A549 (cell line): ENCODE measurements around the gene CAPN7. TPM values are rescaled to one million over a fixed set of nuclear protein-coding genes. Genes with fewer than 3 reads are reported as not detected.

Experiments
- ATAC-seq, 2 experiments: fragments of 200-7000 bp in 1 of 2; fragments of >200 bp in 1 of 2; cut with Nextera tagmentation in 1 of 2; cut with Tn5 transposase in 1 of 2; 3 replicates each; pipeline versions ENCODE4 v1.8.0 to v1.9.1; 2018 to 2020; ENCODE audit warnings: mild to moderate bottlenecking in 1 of 2, moderate library complexity in 1 of 2
- CTCF ChIA-PET: fragments of 300-600 bp; sonication (Branson Sonifier 250); formaldehyde crosslinking; extraction: SDS; loops from one replicate; lab custom pipeline; 2021; ENCODE audit warnings: antibody characterized with exemption, inconsistent platforms; lab: Yijun Ruan, JAX
- POLR2A ChIA-PET: fragments of 350-600 bp; formaldehyde crosslinking; extraction: SDS; loops from one replicate; lab custom pipeline; 2021; ENCODE audit warnings: antibody characterized with exemption, inconsistent platforms; lab: Yijun Ruan, JAX
- DNase-seq, 2 experiments: peaks; one replicate each; pipeline versions ENCODE4 v3.0.0 to v3.0.0-alpha.2; 2011 to 2016; ENCODE audit warnings: low read depth in 1 of 2, low spot score in 1 of 2
- FAIRE-seq: peaks from 2 replicates; lab custom pipeline; 2011; peaks lifted over from hg19 to GRCh38; lab: Jason Lieb, UNC
- H3K27ac ChIP-seq, 2 experiments: fragments of >200 bp; sonication (Bioruptor Twin); formaldehyde crosslinking; 3 replicates each; pipeline ENCODE4 v1.5.1; 2016 to 2017
- H3K4me1 ChIP-seq: fragments of >200 bp; sonication (Bioruptor Twin); formaldehyde crosslinking; 3 replicates; pipeline ENCODE4 v1.6.1; 2016
- H3K4me2 ChIP-seq: fragments of >200 bp; sonication (Bioruptor Twin); formaldehyde crosslinking; 3 replicates; pipeline ENCODE4 v1.6.1; 2016
- H3K4me3 ChIP-seq: fragments of >200 bp; sonication (Bioruptor Twin); formaldehyde crosslinking; 3 replicates; pipeline ENCODE4 v1.5.1; 2016
- H3K9me3 ChIP-seq: fragments of >200 bp; sonication (Bioruptor Twin); formaldehyde crosslinking; 3 replicates; pipeline ENCODE4 v1.6.1; 2016
- CBX2 ChIP-seq: fragments of 200-600 bp; sonication (generic); IDR thresholded peaks from 2 replicates; pipeline ENCODE4 v1.6.1; 2016; ENCODE audit warnings: low read depth, mild to moderate bottlenecking, borderline replicate concordance
- CEBPB ChIP-seq, 2 experiments: fragments of >200 bp in 1 of 2; sonication (Bioruptor Twin) in 1 of 2; formaldehyde crosslinking in 1 of 2; IDR thresholded peaks; 2 replicates each; pipeline ENCODE4 v1.6.1; 2012 to 2016
- CHD4 ChIP-seq: fragments of 200-600 bp; sonication (generic); IDR thresholded peaks from 2 replicates; pipeline ENCODE4 v1.6.1; 2016; ENCODE audit warnings: antibody characterized with exemption, mild to moderate bottlenecking, borderline replicate concordance
- EHMT2 ChIP-seq: fragments of 200-600 bp; sonication (generic); IDR thresholded peaks from 2 replicates; pipeline ENCODE4 v1.6.1; 2016; ENCODE audit warnings: antibody characterized with exemption, low read depth, mild to moderate bottlenecking, moderate library complexity
- EP300 ChIP-seq, 2 experiments: fragments of >200 bp; sonication (Bioruptor Twin); formaldehyde crosslinking; IDR thresholded peaks; 2 replicates in 1 of 2; 3 replicates in 1 of 2; pipeline ENCODE4 v1.6.1; 2016 to 2017
- ESRRA ChIP-seq: fragments of 150-350 bp; IDR thresholded peaks from 2 replicates; pipeline ENCODE4 v1.6.1; 2014; ENCODE audit warnings: mild to moderate bottlenecking, low read length, borderline replicate concordance
- FOSB ChIP-seq: fragments of 250-450 bp; sonication (Bioruptor Pico); IDR thresholded peaks from 2 replicates; pipeline ENCODE4 v1.5.0; 2020; ENCODE audit warnings: mild to moderate bottlenecking, moderate library complexity
- FOXS1 ChIP-seq: fragments of 250-450 bp; sonication (Bioruptor Pico); IDR thresholded peaks from 2 replicates; pipeline ENCODE4 v1.5.0; 2020; ENCODE audit warnings: mild to moderate bottlenecking, moderate library complexity
- GATA3 ChIP-seq: IDR thresholded peaks from 2 replicates; pipeline ENCODE4 v1.6.1; 2012; ENCODE audit warnings: borderline replicate concordance
- HOXB13 ChIP-seq: fragments of 250-450 bp; sonication (Bioruptor Pico); IDR thresholded peaks from 2 replicates; pipeline ENCODE4 v1.5.0; 2020; ENCODE audit warnings: low read depth, mild to moderate bottlenecking, moderate library complexity
- HOXB5 ChIP-seq: fragments of 250-450 bp; sonication (Bioruptor Pico); IDR thresholded peaks from 2 replicates; pipeline ENCODE4 v1.5.0; 2020; ENCODE audit warnings: mild to moderate bottlenecking, moderate library complexity
- JUNB ChIP-seq: fragments of >200 bp; sonication (Bioruptor Twin); formaldehyde crosslinking; IDR thresholded peaks from 2 replicates; pipeline ENCODE4 v1.6.1; 2016
- KDM1A ChIP-seq: fragments of 200-600 bp; sonication (generic); IDR thresholded peaks from 2 replicates; pipeline ENCODE4 v1.6.1; 2016; ENCODE audit warnings: low read depth, mild to moderate bottlenecking
- MAFK ChIP-seq: fragments of 450-650 bp; IDR thresholded peaks from 2 replicates; pipeline ENCODE4 v1.6.1; 2014; ENCODE audit not compliant: partially characterized antibody
- MAZ ChIP-seq: fragments of 150-350 bp; IDR thresholded peaks from 2 replicates; pipeline ENCODE4 v1.6.1; 2014; ENCODE audit warnings: antibody characterized with exemption, low read depth, low read length, borderline replicate concordance
- MYC ChIP-seq: IDR thresholded peaks from 2 replicates; pipeline ENCODE4 v1.6.1; 2012; ENCODE audit warnings: mild to moderate bottlenecking, inconsistent platforms, low read length, improper control_type of control experiment, borderline replicate concordance
- NFE2L2 ChIP-seq: fragments of 150-350 bp; conservative IDR thresholded peaks from 2 replicates; pipeline ENCODE4 v1.6.1; 2014; ENCODE audit warnings: low read length
- NR3C1 ChIP-seq: fragments of >200 bp; sonication (Bioruptor Twin); formaldehyde crosslinking; IDR thresholded peaks from 3 replicates; pipeline ENCODE4 v1.6.1; 2017
- POLR2AphosphoS2 ChIP-seq: conservative IDR thresholded peaks from 2 replicates; pipeline ENCODE4 v1.6.1; 2012; ENCODE audit warnings: low read length, improper control_type of control experiment, inconsistent platforms
- ZC3H11A ChIP-seq: fragments of 450-650 bp; IDR thresholded peaks from 2 replicates; pipeline ENCODE4 v1.6.1; 2014; ENCODE audit warnings: antibody characterized with exemption, mild to moderate bottlenecking
- WGBS: methylation state at CpG from one replicate; pipeline ENCODE4 v1.1.6; 2017; ENCODE audit errors: missing lambda C conversion rate; 5-methylcytosine and 5-hydroxymethylcytosine counted together
- polyA plus RNA-seq, 4 experiments: library from polyadenylated mRNA; depleted of rRNA in 3 of 4; stranded (reverse); fragments of >200 nt; fragmentation: RNase III in 1 of 4; extraction: RNeasy Plus Mini Kit Qiagen cat#74134 plus additional on column Dnase treatment in 1 of 4; gene quantifications; 2 replicates in 3 of 4; 3 replicates in 1 of 4; pipeline ENCODE4 v1.2.3, GENCODE V29; 2011 to 2017
- TF ChIP-seq, protein P1 (sequence below): IDR thresholded peaks from 2 replicates; pipeline ENCODE4 v1.6.1; 2012; ENCODE audit warnings: low read depth, borderline replicate concordance
- TF ChIP-seq, protein P2 (sequence below): fragments of 200-600 bp; sonication (generic); IDR thresholded peaks from 2 replicates; pipeline ENCODE4 v1.6.1; 2016; ENCODE audit warnings: antibody characterized with exemption, mild to moderate bottlenecking, moderate library complexity
- TF ChIP-seq, protein P3 (sequence below): fragments of 150-350 bp; IDR thresholded peaks from 2 replicates; pipeline ENCODE4 v1.6.1; 2014; ENCODE audit warnings: low read depth, mild to moderate bottlenecking, low read length
- TF ChIP-seq, protein P4 (sequence below): fragments of >200 bp; sonication (Bioruptor Twin); formaldehyde crosslinking; IDR thresholded peaks from 2 replicates; pipeline ENCODE4 v1.6.1; 2016
- TF ChIP-seq, protein P5 (sequence below): IDR thresholded peaks from 2 replicates; pipeline ENCODE4 v1.6.1; 2012

CAPN7 gene
- polyA plus RNA-seq, 2 of the 4 experiments (the other 2 are of a cell fraction): 19.9 to 36.8 TPM

DNA sequence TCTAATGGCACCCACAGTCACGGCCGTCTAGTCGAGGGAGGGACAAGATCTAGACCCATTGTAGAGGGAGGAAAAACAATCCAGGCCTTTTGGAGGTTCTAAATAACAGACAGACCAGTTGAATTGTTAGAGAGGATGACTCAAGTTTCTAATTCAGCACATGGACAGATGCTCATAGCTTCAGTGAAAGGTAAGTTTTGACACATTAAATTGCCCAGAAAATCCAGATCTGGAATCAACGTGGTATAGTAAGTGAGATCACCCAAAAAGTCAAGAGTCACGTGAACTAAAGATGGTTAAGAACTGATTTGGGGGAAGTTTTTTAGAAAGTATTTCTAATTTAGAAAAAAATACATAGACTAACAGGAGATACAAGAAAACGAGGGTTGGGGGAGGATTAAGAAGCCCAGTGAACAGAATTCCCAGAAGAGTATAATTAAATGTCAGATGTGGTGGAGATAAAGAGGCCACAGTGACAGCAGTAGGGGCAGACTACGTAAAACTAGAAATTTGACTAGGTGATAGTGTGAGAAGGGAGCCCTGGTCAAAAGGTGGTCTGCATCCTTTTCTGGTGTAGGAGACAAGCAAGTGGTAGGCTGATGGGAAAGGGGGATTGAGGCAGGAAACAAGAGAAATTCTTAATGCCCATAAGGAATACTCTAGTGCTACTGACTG, 47.1 kb downstream of the CAPN7 start:
- Histone ChIP-seq H3K27ac (no peak overlapping the region), H3K9me3 (no peaks in the 10 kb centered on the region), H3K4me2 (no peak overlapping the region), H3K4me3 (no peak overlapping the region), H3K4me1 (no peaks in the 10 kb centered on the region)
- CTCF ChIA-PET: interaction anchor here (1.0 to 1.5 kb wide), 4 partner anchors 50 to 177 kb away, joined by 3 read pairs; no protein-coding TSS in a partner anchor
- no peak for TF ChIP-seq GATA3
- no peak for TF ChIP-seq KDM1A
- TF ChIP-seq FOSB (CRISPR knock-in tag): no peak
- TF ChIP-seq, protein P1, sequence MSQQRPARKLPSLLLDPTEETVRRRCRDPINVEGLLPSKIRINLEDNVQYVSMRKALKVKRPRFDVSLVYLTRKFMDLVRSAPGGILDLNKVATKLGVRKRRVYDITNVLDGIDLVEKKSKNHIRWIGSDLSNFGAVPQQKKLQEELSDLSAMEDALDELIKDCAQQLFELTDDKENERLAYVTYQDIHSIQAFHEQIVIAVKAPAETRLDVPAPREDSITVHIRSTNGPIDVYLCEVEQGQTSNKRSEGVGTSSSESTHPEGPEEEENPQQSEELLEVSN: no peak
- TF ChIP-seq HOXB13 (CRISPR knock-in tag): no peak
- TF ChIP-seq MYC: no peak
- TF ChIP-seq, protein P2, sequence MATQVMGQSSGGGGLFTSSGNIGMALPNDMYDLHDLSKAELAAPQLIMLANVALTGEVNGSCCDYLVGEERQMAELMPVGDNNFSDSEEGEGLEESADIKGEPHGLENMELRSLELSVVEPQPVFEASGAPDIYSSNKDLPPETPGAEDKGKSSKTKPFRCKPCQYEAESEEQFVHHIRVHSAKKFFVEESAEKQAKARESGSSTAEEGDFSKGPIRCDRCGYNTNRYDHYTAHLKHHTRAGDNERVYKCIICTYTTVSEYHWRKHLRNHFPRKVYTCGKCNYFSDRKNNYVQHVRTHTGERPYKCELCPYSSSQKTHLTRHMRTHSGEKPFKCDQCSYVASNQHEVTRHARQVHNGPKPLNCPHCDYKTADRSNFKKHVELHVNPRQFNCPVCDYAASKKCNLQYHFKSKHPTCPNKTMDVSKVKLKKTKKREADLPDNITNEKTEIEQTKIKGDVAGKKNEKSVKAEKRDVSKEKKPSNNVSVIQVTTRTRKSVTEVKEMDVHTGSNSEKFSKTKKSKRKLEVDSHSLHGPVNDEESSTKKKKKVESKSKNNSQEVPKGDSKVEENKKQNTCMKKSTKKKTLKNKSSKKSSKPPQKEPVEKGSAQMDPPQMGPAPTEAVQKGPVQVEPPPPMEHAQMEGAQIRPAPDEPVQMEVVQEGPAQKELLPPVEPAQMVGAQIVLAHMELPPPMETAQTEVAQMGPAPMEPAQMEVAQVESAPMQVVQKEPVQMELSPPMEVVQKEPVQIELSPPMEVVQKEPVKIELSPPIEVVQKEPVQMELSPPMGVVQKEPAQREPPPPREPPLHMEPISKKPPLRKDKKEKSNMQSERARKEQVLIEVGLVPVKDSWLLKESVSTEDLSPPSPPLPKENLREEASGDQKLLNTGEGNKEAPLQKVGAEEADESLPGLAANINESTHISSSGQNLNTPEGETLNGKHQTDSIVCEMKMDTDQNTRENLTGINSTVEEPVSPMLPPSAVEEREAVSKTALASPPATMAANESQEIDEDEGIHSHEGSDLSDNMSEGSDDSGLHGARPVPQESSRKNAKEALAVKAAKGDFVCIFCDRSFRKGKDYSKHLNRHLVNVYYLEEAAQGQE: no peak
- no peak for TF ChIP-seq MAFK
- no peak for TF ChIP-seq ESRRA
- no peak for TF ChIP-seq JUNB
- TF ChIP-seq, protein P3, sequence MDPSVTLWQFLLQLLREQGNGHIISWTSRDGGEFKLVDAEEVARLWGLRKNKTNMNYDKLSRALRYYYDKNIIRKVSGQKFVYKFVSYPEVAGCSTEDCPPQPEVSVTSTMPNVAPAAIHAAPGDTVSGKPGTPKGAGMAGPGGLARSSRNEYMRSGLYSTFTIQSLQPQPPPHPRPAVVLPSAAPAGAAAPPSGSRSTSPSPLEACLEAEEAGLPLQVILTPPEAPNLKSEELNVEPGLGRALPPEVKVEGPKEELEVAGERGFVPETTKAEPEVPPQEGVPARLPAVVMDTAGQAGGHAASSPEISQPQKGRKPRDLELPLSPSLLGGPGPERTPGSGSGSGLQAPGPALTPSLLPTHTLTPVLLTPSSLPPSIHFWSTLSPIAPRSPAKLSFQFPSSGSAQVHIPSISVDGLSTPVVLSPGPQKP: no peak
- WGBS: 90% methylated on average over 7 of the region's 7 CpGs
- POLR2A ChIA-PET: no interaction called here
- ATAC-seq (no peak), DNase-seq (no peak), FAIRE-seq (no peak)

DNA sequence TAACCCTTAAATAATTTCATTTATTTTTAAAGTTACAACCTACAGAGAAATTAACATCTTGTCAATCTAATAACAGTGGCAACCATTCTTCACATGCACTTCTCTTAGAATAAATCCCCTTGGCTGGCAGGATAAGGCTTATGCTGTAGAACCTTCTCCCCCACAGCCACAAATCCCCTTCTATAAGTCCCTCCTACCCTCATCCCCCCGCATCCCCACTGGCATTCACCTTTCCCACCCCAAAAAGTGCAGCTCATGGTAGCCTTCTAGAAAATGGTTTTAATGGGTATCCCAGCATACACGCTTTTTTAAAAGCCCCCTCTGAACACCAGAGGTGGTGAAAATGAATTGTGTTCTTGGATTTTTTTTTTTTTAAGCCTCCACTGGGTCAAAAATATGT, 49.2 kb downstream of the CAPN7 start:
- no peak overlapping the region for H3K4me2 ChIP-seq
- ATAC-seq (no peak), DNase-seq (no peak), FAIRE-seq (no peak)
- ChIA-PET POLR2A (no interaction called here), CTCF (interaction anchor here (0.7 to 7.0 kb wide), 4 partner anchors 12 to 421 kb away, joined by 3 to 54 read pairs (median 5); no protein-coding TSS in a partner anchor)
- 91% methylated on average over 2 of the region's 2 CpGs for WGBS
- no peak overlapping the region for H3K4me3 ChIP-seq
- no peak for TF ChIP-seq FOXS1
- TF ChIP-seq CHD4: no peak
- TF ChIP-seq, protein P4, sequence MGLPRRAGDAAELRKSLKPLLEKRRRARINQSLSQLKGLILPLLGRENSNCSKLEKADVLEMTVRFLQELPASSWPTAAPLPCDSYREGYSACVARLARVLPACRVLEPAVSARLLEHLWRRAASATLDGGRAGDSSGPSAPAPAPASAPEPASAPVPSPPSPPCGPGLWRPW: no peak
- no peak for TF ChIP-seq CBX2
- no peak for TF ChIP-seq CEBPB (IDR thresholded peaks at IDR 0.05)
- no peak for TF ChIP-seq ZC3H11A
- TF ChIP-seq POLR2AphosphoS2: no peak
- no peak for TF ChIP-seq GATA3
- TF ChIP-seq JUNB: no peak
- no peak for TF ChIP-seq ESRRA
- no peak for TF ChIP-seq HOXB5 (CRISPR knock-in tag)
- TF ChIP-seq NR3C1: no peak
- TF ChIP-seq KDM1A: no peak
- TF ChIP-seq NFE2L2: no peak
- TF ChIP-seq, protein P5, sequence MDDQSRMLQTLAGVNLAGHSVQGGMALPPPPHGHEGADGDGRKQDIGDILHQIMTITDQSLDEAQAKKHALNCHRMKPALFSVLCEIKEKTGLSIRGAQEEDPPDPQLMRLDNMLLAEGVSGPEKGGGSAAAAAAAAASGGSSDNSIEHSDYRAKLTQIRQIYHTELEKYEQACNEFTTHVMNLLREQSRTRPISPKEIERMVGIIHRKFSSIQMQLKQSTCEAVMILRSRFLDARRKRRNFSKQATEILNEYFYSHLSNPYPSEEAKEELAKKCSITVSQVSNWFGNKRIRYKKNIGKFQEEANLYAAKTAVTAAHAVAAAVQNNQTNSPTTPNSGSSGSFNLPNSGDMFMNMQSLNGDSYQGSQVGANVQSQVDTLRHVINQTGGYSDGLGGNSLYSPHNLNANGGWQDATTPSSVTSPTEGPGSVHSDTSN: no peak
- no peak for TF ChIP-seq EHMT2
- TF ChIP-seq, protein P3: no peak
- TF ChIP-seq MAZ: no peak
- TF ChIP-seq EP300 (IDR thresholded peaks at IDR 0.05): no peak
- TF ChIP-seq, protein P1: no peak
- H3K4me1 ChIP-seq: no peaks in the 10 kb centered on the region
- no peak overlapping the region for H3K27ac ChIP-seq
- no peaks in the 10 kb centered on the region for H3K9me3 ChIP-seq
